H1 (cell line): ENCODE data around the gene RELL1. TPM values are rescaled to one million over a fixed set of nuclear protein-coding genes. Genes with fewer than 3 reads are reported as not detected.

Experiments
- SP2 ChIP-seq: IDR thresholded peaks from 2 replicates; pipeline ENCODE4 v1.6.1; 2012; ENCODE audit warnings: mild to moderate bottlenecking, low read length, inconsistent platforms
- polyA plus RNA-seq, 7 experiments: library from polyadenylated mRNA; depleted of rRNA in 3 of 7; stranded (reverse) in 5 of 7; unstranded in 2 of 7; fragments of >200 nt in 5 of 7; fragments of 200-250 nt in 2 of 7; gene quantifications; 1 replicate in 5 of 7; 2 replicates in 1 of 7; 4 replicates in 1 of 7; pipeline versions ENCODE4 v1.2.1 to v1.2.3, GENCODE V29; 2011 to 2013; ENCODE audit warnings: missing spikeins in 2 of 7, mixed read lengths in 2 of 7
- total RNA-seq: library from RNA; stranded (reverse); fragmentation: NEBNext Ultra II Directional; extraction: Animal tissue kit (Norgen Biotek cat#: 25700); gene quantifications from 2 replicates; pipeline ENCODE4 v1.2.1, GENCODE V29; 2021
- TF ChIP-seq, protein P1 (sequence below): fragments of 300-600 bp; sonication (generic); IDR thresholded peaks from 2 replicates; pipeline ENCODE4 v1.7.1; 2012; ENCODE audit warnings: low read length, moderate library complexity, mild to moderate bottlenecking, inconsistent platforms; ENCODE audit not compliant: insufficient replicate concordance

Gene RELL1
- total and polyA plus RNA-seq, 2 of the 8 experiments (the other 6 are each of a cell fraction or from before 2014, with no cell fraction given), result 2.1 to 14.1 TPM

DNA sequence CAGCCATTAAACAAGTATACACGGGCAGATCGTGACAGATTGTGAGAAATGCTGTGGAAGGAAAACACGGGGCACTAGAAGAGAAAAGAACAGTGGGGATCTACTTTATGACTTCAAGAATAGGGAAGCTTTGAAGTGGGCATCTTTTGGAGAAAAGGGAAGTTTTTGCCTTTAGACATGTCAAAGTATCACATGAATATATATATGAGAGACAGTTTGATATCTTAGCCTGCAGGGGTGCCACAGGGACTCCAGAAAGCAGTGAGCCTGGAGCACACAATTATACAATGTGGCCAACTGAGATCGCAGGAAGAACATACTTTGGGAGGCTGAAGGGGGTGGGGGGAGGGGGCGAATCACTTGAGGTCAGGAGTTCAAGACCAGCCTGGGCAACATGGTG is 35.7 kb downstream of the RELL1 start (continued):
- TF ChIP-seq, protein P1, sequence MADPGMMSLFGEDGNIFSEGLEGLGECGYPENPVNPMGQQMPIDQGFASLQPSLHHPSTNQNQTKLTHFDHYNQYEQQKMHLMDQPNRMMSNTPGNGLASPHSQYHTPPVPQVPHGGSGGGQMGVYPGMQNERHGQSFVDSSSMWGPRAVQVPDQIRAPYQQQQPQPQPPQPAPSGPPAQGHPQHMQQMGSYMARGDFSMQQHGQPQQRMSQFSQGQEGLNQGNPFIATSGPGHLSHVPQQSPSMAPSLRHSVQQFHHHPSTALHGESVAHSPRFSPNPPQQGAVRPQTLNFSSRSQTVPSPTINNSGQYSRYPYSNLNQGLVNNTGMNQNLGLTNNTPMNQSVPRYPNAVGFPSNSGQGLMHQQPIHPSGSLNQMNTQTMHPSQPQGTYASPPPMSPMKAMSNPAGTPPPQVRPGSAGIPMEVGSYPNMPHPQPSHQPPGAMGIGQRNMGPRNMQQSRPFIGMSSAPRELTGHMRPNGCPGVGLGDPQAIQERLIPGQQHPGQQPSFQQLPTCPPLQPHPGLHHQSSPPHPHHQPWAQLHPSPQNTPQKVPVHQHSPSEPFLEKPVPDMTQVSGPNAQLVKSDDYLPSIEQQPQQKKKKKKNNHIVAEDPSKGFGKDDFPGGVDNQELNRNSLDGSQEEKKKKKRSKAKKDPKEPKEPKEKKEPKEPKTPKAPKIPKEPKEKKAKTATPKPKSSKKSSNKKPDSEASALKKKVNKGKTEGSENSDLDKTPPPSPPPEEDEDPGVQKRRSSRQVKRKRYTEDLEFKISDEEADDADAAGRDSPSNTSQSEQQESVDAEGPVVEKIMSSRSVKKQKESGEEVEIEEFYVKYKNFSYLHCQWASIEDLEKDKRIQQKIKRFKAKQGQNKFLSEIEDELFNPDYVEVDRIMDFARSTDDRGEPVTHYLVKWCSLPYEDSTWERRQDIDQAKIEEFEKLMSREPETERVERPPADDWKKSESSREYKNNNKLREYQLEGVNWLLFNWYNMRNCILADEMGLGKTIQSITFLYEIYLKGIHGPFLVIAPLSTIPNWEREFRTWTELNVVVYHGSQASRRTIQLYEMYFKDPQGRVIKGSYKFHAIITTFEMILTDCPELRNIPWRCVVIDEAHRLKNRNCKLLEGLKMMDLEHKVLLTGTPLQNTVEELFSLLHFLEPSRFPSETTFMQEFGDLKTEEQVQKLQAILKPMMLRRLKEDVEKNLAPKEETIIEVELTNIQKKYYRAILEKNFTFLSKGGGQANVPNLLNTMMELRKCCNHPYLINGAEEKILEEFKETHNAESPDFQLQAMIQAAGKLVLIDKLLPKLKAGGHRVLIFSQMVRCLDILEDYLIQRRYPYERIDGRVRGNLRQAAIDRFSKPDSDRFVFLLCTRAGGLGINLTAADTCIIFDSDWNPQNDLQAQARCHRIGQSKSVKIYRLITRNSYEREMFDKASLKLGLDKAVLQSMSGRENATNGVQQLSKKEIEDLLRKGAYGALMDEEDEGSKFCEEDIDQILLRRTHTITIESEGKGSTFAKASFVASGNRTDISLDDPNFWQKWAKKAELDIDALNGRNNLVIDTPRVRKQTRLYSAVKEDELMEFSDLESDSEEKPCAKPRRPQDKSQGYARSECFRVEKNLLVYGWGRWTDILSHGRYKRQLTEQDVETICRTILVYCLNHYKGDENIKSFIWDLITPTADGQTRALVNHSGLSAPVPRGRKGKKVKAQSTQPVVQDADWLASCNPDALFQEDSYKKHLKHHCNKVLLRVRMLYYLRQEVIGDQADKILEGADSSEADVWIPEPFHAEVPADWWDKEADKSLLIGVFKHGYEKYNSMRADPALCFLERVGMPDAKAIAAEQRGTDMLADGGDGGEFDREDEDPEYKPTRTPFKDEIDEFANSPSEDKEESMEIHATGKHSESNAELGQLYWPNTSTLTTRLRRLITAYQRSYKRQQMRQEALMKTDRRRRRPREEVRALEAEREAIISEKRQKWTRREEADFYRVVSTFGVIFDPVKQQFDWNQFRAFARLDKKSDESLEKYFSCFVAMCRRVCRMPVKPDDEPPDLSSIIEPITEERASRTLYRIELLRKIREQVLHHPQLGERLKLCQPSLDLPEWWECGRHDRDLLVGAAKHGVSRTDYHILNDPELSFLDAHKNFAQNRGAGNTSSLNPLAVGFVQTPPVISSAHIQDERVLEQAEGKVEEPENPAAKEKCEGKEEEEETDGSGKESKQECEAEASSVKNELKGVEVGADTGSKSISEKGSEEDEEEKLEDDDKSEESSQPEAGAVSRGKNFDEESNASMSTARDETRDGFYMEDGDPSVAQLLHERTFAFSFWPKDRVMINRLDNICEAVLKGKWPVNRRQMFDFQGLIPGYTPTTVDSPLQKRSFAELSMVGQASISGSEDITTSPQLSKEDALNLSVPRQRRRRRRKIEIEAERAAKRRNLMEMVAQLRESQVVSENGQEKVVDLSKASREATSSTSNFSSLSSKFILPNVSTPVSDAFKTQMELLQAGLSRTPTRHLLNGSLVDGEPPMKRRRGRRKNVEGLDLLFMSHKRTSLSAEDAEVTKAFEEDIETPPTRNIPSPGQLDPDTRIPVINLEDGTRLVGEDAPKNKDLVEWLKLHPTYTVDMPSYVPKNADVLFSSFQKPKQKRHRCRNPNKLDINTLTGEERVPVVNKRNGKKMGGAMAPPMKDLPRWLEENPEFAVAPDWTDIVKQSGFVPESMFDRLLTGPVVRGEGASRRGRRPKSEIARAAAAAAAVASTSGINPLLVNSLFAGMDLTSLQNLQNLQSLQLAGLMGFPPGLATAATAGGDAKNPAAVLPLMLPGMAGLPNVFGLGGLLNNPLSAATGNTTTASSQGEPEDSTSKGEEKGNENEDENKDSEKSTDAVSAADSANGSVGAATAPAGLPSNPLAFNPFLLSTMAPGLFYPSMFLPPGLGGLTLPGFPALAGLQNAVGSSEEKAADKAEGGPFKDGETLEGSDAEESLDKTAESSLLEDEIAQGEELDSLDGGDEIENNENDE, result no peak
- TF ChIP-seq SP2, result no peak
